Testis (tissue), 2 donors: ENCODE data around the gene LRRC27.

Experiments used
- CTCF ChIP-seq, 3 experiments: fragments of 450-650 bp in 2 of 3; fragments of 200-600 bp in 1 of 3; sonication (generic) in 1 of 3; IDR thresholded peaks; one replicate each; pipeline ENCODE4 v1.5.1; 2016 to 2019; ENCODE audit warnings: antibody characterized with exemption in 3 of 3, mild to moderate bottlenecking in 2 of 3, moderate library complexity in 1 of 3
- POLR2A ChIP-seq: fragments of 450-650 bp; IDR thresholded peaks from one replicate; pipeline ENCODE4 v1.6.1; 2017; ENCODE audit warnings: antibody characterized with exemption, mild to moderate bottlenecking, moderate library complexity

DNA sequence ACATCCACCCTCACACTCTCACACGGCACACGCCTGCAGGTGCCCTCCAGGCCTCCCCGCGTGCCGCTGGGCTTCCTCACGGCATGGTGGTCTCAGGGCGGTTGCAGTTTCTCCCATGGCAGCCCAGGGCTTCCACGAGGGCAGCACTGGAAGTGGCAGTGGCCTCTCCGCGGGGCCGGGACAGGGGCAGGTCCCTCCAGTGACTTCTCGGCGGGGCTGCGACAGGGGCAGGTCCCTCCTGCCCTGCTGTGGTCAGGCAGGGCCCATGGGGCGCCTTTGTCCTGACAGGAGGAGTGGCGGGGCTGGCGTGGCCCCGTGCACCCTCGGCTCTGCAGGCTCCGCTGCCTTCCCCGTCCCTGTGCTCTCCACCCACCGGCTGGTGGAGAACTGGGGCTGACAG lies 84.0 kb downstream of the LRRC27 start:
- TF ChIP-seq POLR2A (no peak), CTCF (IDR thresholded peaks at IDR 0.05) (no peak)
